Measurements from ENCODE around the gene BHMT2.

DNA sequence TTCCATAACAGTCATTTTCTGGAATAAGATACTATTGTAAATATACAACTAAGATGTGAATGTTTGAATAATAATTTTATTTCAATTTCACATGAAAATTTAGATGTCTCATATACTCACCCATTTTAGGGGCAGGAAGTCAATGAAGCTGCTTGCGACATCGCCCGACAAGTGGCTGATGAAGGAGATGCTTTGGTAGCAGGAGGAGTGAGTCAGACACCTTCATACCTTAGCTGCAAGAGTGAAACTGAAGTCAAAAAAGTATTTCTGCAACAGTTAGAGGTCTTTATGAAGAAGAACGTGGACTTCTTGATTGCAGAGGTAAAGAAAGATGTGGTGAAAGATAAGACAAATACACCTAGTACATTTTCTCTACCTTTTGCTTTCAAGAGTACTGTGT is 50.7 kb downstream of the BHMT2 start:
- TF ChIP-seq POLR2A (IDR thresholded peaks at IDR 0.05; ENCODE audit: low read depth, low read length) (no peak), POLR2AphosphoS5 (IDR thresholded peaks at IDR 0.05; ENCODE audit: low read depth, low read length) (no peak)
